IPS DF 4.7 (cell line): Measurements from ENCODE around the gene OR5M11.
"Not testable (repeated sequence)": the region's sequence is repeated elsewhere in the genome, so short reads cannot be mapped to it uniquely, and the experiment has no call there.

Experiments
- DNase-seq: peaks from one replicate; pipeline ENCODE4 v3.0.0-alpha.2; 2013; ENCODE audit warnings: low spot score; ENCODE audit errors: extremely low read depth

Gene OR5M11

GRCh38 chr11:56543157-56543556 lies at the start of gene OR5M11:
OR5M11 (minus strand) TSS chr11:56543257; CDS start chr11:56543257, 0 bp downstream.
- no peak for DNase-seq

DNA sequence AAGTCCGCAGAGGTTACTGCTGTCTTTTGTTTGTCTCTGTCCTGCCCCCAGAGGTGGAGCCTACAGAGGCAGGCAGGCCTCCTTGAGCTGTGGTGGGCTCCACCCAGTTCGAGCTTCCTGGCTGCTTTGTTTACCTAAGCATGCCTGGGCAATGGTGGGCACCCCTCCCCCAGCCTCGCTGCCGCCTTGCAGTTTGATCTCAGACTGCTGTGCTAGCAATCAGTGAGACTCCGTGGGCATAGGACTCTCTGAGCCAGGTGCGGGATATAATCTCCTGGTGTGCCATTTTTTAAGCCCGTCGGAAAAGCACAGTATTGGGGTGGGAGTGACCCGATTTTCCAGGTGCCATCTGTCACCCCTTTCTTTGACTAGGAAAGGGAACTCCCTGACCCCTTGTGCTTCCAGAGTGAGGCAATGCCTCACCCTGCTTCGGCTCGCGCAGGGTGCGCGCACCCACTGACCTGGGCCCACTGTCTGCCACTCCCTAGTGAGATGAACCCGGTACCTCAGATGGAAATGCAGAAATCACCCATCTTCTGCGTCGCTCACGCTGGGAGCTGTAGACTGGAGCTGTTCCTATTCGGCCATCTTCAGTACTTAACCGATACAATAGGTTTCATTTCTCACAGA lies 49.1 kb upstream of the OR5M11 start:
- not testable (repeated sequence) for DNase-seq

- DNase-seq, result no peak
Observed at GRCh38 chr11:56577621-56578020, 34.6 kb upstream of the OR5M11 start, which contains the start of gene OR5M10. OR5M10 (minus strand) TSS chr11:56577721; CDS start chr11:56577721, 0 bp downstream.

DNA sequence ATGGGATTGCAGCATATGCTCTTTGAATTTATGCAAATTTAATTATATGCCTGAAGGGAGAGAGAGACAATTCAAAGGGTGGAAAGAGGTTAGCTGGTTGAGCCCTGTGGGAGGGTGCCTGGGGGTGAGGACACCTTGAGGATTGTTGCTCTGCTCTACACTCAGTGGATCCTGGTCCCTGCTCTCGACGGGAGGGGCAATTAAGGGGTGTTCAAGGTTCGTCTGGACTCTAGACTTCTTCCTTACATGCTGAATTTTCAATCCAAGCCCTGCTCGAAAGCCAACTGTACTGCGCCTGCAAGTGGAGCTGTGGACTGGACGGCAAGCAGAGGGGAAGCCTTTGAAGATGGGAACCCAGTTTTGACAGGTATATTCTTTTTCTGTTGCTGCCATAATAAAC lies 15.5 kb upstream of the OR5M11 start:
- no peak for DNase-seq

DNA sequence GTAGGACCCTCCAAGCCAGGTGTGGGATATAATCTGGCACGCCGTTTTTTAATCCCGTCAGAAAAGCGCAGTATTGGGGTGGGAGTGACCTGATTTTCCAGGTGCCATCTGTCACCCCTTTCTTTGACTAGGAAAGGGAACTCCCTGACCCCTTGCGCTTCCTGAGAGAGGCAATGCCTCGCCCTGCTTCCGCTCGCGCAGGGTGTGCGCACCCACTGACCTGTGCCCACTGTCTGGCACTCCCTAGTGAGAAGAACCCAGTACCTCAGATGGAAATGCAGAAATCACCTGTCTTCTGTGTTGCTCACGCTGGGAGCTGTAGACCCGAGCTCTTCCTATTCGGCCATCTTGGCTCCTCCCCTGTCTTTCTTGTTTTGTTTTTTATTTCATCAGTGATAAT lies 11.6 kb upstream of the OR5M11 start:
- DNase-seq, result not testable (repeated sequence)

GRCh38 chr11:56545531-56545930 lies 2.5 kb upstream of the OR5M11 start:
- no peak for DNase-seq

DNA sequence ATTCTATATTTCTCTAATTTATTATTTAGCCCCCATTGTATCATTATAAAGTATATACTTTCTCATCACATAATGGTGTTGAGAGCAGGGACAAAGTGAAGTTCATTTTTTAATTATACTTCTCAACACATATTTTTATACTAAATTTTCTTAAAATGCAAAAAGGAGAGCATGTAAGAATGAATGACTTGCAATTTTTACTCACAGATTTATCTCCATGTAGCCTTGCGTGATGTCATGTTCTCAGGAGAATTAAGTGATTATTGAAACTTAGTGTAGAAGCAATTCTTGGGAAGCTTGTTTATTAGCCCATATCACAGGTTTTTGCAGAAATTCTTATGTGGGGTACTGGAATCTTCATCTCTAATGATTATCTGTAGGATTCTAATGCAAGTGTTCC lies 682 bp upstream of the OR5M11 start:
- no peak for DNase-seq

- no peak for DNase-seq
Observed at GRCh38 chr11:56533054-56533740, 9.9 kb downstream of the OR5M11 start.

DNA sequence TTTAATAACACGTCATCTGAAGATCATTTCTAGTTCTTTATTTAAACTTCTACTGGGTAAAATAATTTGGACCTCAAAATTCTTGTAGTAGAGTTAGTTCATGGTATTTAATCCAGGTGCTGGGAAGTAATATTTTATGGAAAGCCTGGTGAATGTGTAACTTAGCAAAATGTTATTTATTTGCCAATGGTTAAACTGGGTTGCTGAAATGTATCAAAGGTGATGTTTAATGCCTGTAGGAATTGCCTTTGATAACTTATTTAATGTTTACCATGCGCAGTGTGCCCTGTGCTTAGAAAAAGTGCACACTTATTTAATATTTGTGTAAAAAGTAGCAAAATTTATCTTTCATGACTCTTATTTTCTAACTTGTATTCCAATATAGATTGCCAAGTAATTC lies 11.2 kb downstream of the OR5M11 start:
- DNase-seq, result no peak

- DNase-seq, result no peak
Observed at GRCh38 chr11:56522008-56522407, 21.0 kb downstream of the OR5M11 start.

DNA sequence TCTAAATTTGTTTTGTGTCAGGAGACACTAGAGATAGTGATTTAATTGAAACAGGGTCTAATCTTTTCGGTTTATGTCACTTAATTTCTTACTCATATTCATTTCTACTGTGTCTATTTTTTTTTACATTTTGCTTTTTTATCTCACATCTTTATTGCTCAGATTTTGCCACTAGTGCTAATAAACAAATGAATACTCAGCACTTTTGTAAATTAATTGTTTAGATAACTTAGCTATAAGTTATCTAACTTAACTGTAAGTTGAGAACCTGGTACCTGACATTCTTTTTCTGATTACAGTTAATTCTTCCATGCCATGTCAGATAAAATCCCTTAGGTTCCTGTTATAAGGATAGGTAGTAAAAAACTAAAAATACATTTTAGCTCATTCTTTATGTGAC lies 29.8 kb downstream of the OR5M11 start:
- DNase-seq, result no peak

- DNase-seq, result no peak
Observed at GRCh38 chr11:56509439-56509838, 33.6 kb downstream of the OR5M11 start.

DNA sequence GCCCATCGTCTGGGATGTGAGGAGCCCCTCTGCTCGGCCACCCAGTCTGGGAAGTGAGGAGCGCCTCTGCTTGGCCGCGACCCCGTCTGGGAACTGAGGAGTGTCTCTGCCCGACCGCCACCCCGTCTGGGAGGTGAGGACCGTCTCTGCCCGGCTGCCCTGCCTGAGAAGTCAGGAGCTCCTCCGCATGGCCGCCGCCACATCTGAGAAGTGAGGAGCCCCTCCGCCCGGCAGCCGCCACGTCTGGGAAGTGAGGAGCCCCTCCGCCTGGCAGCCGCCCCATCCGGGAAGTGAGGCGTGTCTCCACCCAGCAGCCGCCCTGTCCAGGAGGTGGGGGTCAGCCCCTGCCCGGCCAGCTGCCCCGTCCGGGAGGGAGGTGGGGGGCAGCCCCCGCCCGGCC lies 46.0 kb downstream of the OR5M11 start:
- DNase-seq, result no peak

DNA sequence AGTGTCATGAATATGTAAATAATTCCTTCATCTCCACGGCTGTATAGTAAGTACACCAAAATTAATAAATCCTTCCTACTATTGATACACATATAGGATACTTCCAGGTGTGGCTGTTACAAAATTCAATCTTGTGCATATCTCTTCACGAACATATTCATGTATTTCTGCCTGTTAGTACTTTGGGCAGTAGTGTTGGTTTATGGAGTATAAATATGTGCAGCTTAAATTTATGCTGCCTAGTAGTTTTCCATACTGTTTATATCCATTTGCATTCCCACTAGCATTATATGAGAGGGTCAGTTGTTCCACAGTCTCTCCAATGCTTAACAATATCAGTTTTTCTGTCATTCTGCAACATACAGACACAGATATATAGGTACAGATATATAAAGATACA lies 47.9 kb downstream of the OR5M11 start:
- no peak for DNase-seq
